HG02973 (cell line): Measurements from ENCODE around the gene TAF1C.
"Not testable (repeated sequence)": the region's sequence is repeated elsewhere in the genome, so short reads cannot be mapped to it uniquely, and the experiment has no call there.

ENCODE experiments used
- ATAC-seq: cut with Tn5 transposase; IDR thresholded peaks from one replicate; pipeline ENCODE4 v1.9.1; 2021; ENCODE audit warnings: moderate library complexity; ENCODE audit not compliant: unreplicated experiment

Gene TAF1C, protein sequence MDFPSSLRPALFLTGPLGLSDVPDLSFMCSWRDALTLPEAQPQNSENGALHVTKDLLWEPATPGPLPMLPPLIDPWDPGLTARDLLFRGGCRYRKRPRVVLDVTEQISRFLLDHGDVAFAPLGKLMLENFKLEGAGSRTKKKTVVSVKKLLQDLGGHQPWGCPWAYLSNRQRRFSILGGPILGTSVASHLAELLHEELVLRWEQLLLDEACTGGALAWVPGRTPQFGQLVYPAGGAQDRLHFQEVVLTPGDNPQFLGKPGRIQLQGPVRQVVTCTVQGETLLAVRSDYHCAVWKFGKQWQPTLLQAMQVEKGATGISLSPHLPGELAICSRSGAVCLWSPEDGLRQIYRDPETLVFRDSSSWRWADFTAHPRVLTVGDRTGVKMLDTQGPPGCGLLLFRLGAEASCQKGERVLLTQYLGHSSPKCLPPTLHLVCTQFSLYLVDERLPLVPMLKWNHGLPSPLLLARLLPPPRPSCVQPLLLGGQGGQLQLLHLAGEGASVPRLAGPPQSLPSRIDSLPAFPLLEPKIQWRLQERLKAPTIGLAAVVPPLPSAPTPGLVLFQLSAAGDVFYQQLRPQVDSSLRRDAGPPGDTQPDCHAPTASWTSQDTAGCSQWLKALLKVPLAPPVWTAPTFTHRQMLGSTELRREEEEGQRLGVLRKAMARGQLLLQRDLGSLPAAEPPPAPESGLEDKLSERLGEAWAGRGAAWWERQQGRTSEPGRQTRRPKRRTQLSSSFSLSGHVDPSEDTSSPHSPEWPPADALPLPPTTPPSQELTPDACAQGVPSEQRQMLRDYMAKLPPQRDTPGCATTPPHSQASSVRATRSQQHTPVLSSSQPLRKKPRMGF

DNA sequence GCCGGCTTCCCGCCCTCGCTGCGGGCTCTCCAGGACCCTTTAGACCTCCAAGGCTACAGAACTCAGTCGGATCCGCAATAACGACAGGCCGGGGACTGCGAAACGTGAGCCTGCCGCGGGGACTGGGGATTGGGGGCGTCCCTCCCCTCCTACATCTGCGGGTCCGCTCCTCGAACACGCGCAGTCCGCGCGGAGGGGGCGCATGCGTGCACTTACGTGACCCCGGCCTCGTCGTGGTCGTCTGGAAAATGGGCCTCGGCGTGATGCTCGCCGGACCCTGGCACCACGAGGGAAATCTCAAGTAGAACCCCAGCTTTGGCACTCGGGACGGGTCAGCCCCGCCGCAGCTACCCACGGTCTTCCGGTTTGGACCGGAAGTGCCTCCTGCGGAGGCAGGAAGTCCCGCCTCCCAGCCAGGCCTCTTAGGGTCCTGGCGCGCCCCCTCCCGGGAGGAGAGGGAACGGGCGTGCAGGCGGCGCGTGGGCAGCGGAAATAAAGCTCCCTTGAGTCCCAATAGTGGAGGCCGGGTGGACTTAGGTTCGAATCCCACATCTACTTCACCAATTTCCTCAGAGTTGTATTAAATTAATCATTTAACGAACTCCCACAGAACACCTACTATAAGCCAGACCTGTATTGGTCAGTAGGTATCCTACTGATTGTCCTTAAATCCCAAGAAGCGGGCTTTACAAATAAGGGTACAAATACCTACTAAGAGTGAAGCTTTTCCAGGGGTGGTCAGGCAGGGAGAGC lies at the start of gene TAF1C:
TSS of gene TAF1C (minus strand) at position 373 of the 753 bp plus-strand sequence. CDS start 2,069 bp downstream, outside the sequence.
- ATAC-seq: peak; percentile 92

- ATAC-seq: no peak
These were observed 47.7 kb upstream of the TAF1C start for GRCh38 chr16:84234321-84235241.

- ATAC-seq: no peak
These were observed 46.9 kb upstream of the TAF1C start for GRCh38 chr16:84233748-84234147.

DNA sequence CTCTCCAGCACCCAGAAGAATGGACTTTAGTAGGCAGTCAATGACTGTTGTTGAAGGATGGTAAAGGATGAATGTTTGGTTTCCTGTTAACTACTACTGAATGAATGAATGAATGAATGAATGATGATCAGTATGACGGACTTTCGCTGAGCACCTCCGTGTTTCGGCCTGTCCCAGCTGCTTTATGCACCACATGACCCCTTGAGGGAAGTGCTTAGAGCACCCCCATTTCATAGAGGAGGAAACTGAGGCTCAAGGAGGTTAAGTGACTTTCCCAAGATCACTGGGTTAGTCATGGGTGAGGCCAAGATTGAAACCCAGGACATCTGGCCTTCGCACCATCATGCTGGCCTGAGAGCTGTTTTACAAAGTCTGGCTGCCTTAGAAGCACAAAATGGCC lies 46.1 kb upstream of the TAF1C start:
- ATAC-seq: no peak

DNA sequence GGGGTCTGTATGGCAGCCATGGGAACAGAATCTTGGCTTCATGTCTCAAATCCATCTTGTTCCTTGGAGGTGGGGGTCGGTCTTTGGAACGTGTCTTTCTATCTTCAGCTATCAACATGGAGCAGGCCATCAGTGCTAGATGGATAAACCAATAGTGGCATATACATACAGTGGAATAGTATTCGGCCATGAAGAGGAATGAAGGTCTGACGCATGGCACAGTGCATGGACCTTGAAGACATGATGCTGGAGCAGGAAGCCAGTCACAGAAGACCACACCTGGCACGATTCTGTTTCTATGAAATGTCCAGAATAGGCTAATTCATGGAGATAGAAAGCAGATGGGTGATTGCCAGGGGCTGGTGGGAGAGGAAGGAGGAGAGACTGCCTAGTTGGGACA lies 45.2 kb upstream of the TAF1C start:
- no peak for ATAC-seq

DNA sequence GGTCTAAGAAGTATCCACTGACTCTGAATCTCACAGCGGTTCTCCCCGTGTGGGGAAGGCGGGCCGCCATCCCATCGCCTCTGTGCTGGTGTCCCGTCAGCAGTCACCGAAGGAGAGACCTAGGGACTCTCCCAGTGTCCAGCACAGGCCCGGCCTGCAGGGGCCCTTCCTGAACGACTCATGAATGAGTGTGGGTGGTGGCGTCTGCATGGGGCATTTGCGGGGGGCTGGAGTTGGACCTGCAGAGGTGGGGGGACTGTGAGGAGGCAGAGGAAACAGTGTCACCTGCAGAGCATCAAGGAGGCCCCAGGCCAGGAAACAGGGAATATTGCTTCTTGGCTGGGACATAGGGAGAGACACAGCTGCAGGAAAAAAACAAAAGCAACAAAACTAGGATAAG lies 42.6 kb upstream of the TAF1C start:
- no peak for ATAC-seq

DNA sequence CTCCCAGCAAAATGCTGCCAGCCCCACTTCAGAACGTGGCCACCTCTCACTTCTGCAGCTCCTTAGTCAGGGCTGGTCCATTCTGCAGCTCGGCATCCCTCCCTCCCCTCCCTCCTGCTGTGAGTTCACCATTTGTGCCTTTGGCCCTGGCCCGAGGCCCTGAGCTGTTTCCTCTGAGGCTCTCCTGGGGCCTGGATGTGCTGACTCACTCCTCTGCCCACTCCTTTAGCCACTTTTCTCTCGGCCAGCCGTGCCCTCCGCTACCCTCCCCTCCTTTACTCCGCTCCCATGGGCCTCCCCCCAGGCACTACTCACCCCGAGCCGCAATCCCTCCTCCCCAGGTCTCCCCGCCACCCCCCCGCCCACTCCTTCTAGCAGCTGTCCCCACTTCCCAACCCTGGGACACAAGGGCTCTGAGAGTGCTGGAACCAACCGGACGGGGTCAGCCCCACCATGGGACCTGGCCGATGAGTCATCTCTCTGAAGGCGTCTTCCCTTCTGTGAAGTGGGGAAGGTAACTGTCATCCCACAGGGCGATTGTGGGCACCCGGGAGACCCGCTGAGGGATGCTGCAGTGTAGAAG lies 41.5 kb upstream of the TAF1C start:
- ATAC-seq: no peak

- ATAC-seq: no peak
These were observed 40.7 kb upstream of the TAF1C start for GRCh38 chr16:84227548-84227947.

- no peak for ATAC-seq
These were observed 39.2 kb upstream of the TAF1C start for GRCh38 chr16:84226026-84226425.

DNA sequence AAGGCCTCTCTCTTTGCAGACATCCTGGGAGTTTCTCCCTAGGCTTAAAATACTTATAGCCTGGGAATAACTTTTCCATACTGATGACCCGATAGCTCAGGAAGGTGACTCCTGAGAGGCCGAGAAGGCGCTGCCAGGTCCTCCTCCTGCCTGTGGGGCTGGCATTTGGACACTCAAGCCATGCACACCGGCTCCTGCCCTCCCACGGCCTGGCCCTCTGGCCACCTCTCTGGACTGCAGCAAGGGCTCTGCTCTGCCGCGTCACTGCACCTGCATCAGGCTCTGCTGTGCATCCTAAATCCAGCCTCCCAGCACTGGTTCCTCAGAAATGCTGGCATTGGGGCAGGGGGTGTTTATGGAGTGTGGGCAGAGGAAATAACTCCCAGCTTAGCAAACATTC lies 38.7 kb upstream of the TAF1C start:
- ATAC-seq: no peak

DNA sequence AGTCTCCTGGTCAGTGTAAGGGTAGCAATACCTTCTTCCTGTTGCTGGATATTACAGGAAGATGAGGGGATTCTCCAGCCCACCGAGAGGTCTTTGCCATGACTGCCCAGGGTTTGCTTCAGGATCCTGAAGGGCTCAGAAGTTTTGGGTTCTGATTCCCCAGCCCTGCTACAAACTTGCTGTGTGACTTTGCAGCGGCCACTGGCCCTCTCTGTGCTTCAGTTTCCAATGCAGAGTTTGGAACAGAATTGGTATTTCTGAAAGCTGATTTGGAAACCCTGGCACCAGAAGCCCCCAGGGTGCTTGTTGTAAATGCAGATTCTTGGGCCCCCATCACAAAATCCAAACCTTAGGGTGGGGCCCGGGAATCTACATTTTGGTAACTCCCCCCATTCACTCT lies 38.3 kb upstream of the TAF1C start:
- ATAC-seq: no peak

GRCh38 chr16:84224554-84224953 lies 37.7 kb upstream of the TAF1C start:
- no peak for ATAC-seq

DNA sequence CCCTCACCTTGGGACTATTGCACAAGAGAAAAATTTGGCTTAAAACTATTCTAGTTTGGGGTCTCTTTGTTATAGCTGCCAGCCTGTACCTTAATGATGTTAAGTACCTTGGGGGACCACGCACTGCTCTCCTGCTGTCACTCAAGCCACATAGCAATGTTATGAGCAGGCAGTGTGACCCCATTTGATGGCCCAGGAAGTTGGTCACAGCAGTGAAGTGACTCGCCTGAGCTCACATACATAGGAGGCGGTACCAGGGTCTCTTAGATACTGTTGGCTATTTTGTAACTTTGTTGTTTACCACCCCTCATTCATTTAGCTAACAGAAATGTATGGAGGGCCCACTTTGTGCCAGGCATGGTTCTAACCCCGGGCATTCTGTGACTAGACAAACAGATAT lies 36.6 kb upstream of the TAF1C start:
- no peak for ATAC-seq

GRCh38 chr16:84220851-84221250 lies 34.0 kb upstream of the TAF1C start:
- ATAC-seq: no peak

- ATAC-seq: no peak
These were observed 32.1 kb upstream of the TAF1C start for GRCh38 chr16:84218956-84219355.

GRCh38 chr16:84218176-84218823 lies 31.4 kb upstream of the TAF1C start:
- no peak for ATAC-seq

DNA sequence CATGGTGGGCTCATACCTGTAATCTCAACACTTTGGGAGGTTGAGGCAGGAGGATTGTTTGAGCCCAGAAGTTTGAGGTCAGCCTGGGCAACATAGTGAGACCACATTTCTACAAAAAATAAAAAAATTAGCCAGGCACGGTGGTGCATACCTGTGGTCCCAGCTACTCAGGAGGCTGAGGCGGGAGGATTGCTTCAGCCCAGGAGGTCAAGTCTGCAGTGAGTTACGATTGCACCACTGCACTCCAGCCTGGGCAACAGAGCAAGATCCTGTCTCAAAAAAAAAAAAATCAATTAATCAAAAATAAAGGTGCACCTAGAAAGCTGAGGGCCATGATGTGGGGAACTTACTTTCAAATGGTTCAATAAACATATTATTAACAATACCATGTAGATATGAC lies 29.3 kb upstream of the TAF1C start:
- ATAC-seq: not testable (repeated sequence)

GRCh38 chr16:84215531-84215930 lies 28.7 kb upstream of the TAF1C start:
- ATAC-seq: no peak

DNA sequence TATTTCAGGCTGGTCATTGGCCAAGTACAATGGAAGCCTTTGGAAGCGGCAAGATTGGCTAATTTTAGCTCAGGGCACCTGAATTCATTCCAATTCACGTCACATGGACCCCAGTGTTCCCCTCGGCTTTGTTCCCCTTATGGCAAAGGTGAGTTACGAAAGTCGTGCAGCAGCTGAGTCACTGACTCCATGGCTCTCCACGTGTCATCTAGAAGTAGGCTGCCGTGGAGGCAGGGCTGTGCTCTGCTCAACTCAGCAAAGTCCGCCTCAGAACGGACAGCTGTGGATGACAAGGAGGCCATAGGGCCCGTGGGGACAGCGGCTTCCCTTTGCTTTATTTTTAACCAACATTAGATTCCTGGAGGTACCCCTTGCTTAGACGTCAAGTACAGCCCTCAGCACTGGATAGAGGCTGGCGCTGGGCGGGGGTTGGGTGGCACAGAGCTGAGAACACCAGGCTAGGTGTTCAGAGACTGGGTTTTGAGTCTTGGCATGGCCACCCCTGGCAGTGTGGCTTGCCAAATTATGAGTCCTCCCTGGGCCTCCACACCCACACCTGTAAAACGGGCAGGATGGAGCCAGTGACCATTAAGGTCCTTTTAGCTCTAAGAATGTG lies 27.7 kb upstream of the TAF1C start:
- no peak for ATAC-seq
